Heart right ventricle (tissue), 16 donors: ENCODE data around the gene PAQR9. TPM values are rescaled to one million over a fixed set of nuclear protein-coding genes. Genes with fewer than 3 reads are reported as not detected.
"Not testable (repeated sequence)": the region's sequence is repeated elsewhere in the genome, so short reads cannot be mapped to it uniquely, and the experiment has no call there.

Experiments used
- ATAC-seq, 8 donors: fragments of 200-7000 bp; cut with Tn5 transposase; one replicate each; pipeline ENCODE4 v1.9.1; 2020; ENCODE audit warnings: mild to moderate bottlenecking in 8 of 8, moderate library complexity in 8 of 8, moderate number of reproducible peaks in 1 of 8
- DNase-seq, 2 donors: peaks; one replicate each; pipeline ENCODE4 v3.0.0-alpha.2; 2020
- H3K27ac ChIP-seq, 10 donors: fragments of 200-600 bp; sonication (generic) in 2 of 10; one replicate each; pipeline versions ENCODE4 v1.5.0 to v1.8.0; 2020 to 2022; ENCODE audit warnings: mild to moderate bottlenecking in 3 of 10
- H3K27me3 ChIP-seq, 7 donors: fragments of 200-600 bp; one replicate each; pipeline ENCODE4 v1.8.0; 2021 to 2022; ENCODE audit warnings: mild to moderate bottlenecking in 2 of 7
- H3K36me3 ChIP-seq, 9 donors: fragments of 200-600 bp; sonication (generic) in 1 of 9; one replicate each; pipeline versions ENCODE4 v1.5.0 to v1.8.0; 2020 to 2022; ENCODE audit warnings: mild to moderate bottlenecking in 2 of 9
- H3K4me1 ChIP-seq, 9 donors: fragments of 200-600 bp; sonication (generic) in 1 of 9; one replicate each; pipeline versions ENCODE4 v1.5.0 to v1.8.0; 2020 to 2022; ENCODE audit warnings: mild to moderate bottlenecking in 4 of 9
- H3K4me3 ChIP-seq, 10 donors: fragments of 200-600 bp; sonication (generic) in 2 of 10; one replicate each; pipeline versions ENCODE4 v1.5.0 to v1.8.0; 2020 to 2022; ENCODE audit warnings: mild to moderate bottlenecking in 7 of 10, moderate library complexity in 2 of 10
- H3K9me3 ChIP-seq, 11 donors: fragments of 200-600 bp in 10 of 11; sonication (generic) in 2 of 11; one replicate each; pipeline versions ENCODE4 v1.5.0 to v1.8.0; 2013 to 2022; ENCODE audit warnings: mild to moderate bottlenecking in 2 of 11, control low read depth in 1 of 11, moderate library complexity in 1 of 11
- CTCF ChIP-seq, 9 donors: fragments of 200-600 bp; sonication (generic) in 2 of 9; IDR thresholded peaks; one replicate each; pipeline versions ENCODE4 v1.5.0 to v1.8.0; 2021 to 2022; ENCODE audit warnings: antibody characterized with exemption in 9 of 9, mild to moderate bottlenecking in 5 of 9, moderate library complexity in 1 of 9
- WGBS, 2 donors: extraction: QIAGEN DNeasy Blood & Tissue Kit; methylation state at CpG; one replicate each; pipeline ENCODE4 v1.1.7; 2013; ENCODE audit warnings: inconsistent platforms in 1 of 2; 5-methylcytosine and 5-hydroxymethylcytosine counted together
- intact Hi-C, 10 donors: fragments of 100-400 bp; cut with DNase I; formaldehyde crosslinking; loops; one replicate each; pipeline versions ENCODE4 v1.11.1 to v1.14.2; 2022
- polyA plus RNA-seq, 2 donors: library from polyadenylated mRNA; stranded (reverse); fragments of 200-250 nt; gene quantifications; one replicate each; pipeline ENCODE4 v1.2.3, GENCODE V29; 2013
- total RNA-seq, 10 donors: library from RNA; stranded (reverse); fragmentation: NEBNext Ultra II Directional in 3 of 10; extraction: Animal tissue kit (Norgen Biotek cat#: 25700) in 3 of 10; gene quantifications; one replicate each; pipeline versions ENCODE4 v1.2.1 to v1.2.4, GENCODE V29; 2021 to 2023
- donor health status: Arrhythmogenic right ventricular cardiomyopathy.
- donor health status: ischemic (EF 13 %, LVEDD 7.1; RV severe dilation, severe dysfunction).
- donor health status: healthy with polysubstance abuse.
- donor health status: DM: no; HTN: yes; CAD: no.
- donor health status: DM: no; HTN: no; CAD: no.
- donor health status: ischemic (EF 25% LVEDD 6.9; RV normal size, moderate dysfunction).
- donor health status: ischemic (EF 25% LVEDD 5.7; RV mildly dilated, moderate dysfunction).
- donor health status: healthy.
- donor health status: DM: yes; HTN: yes; CAD: no.
- donor health status: Ischemic cardiomyopathy.
- donor health status: ischemic (EF 35%, LVEDD 5.7; RV mildly dilated, moderate dysfunction).
- donor health status: nonischemic (EF 11% LVEDD 7.7; RV severe dilation, severe dysfunction).
- donor health status: DM: yes; HTN: yes; CAD: no.
- donor health status: PGD.
- donor health status: ischemic (EF 29% LVEDD 5.4; RV normal size, mild dysfunction).
- donor health status: nonischemic (EF 23%, LVEDD 6.1; RV moderate dilation, normal function).

PAQR9 gene
- total and polyA plus RNA-seq, 12 donors, result 3.9 to 18.4 (median 14.7) TPM

GRCh38 chr3:142997330-142997729 lies 33.9 kb upstream of the PAQR9 start:
- Histone ChIP-seq H3K27ac (peak overlapping the region in 1 of 10 donors; percentile 12), H3K9me3 (no peaks in the 10 kb centered on the region), H3K27me3 (no peaks in the 10 kb centered on the region), H3K4me3 (no peak overlapping the region), H3K4me1 (peaks cover 0 to 31% (median 16%) of the 10 kb centered on the region in 9 donors), H3K36me3 (no peaks in the 10 kb centered on the region)
- TF ChIP-seq CTCF (IDR thresholded peaks at IDR 0.05), result no peak
- 18 to 28% methylated on average over 2 of the region's 2 CpGs for WGBS, 2 donors
- DNase-seq (no peak), ATAC-seq (no peak)
- intact Hi-C loops, result loop anchor here in 4 of 10 donors (5.0 to 10.0 kb wide), 5 partner anchors 170 to 415 kb away; partner anchors contain the start of genes PLS1 (in 1 of the 4) and TRPC1 (in 1 of the 4)

- Histone ChIP-seq H3K9me3 (no peaks in the 10 kb centered on the region), H3K36me3 (no peaks in the 10 kb centered on the region), H3K27me3 (no peaks in the 10 kb centered on the region), H3K4me1 (peaks cover 0 to 16% (median 0%) of the 10 kb centered on the region in 9 donors), H3K27ac (no peak overlapping the region), H3K4me3 (no peak overlapping the region)
- WGBS, 2 donors, result 16 to 21% methylated on average over 4 of the region's 4 CpGs
- ATAC-seq (peak in 4 of 8 donors; percentile 34 to 62 (median 52)), DNase-seq (peak; percentile 38 to 44)
- TF ChIP-seq CTCF (IDR thresholded peaks at IDR 0.05), result peak; percentile 48 to 79 (median 71)
- intact Hi-C loops, result loop anchor here (1.0 to 10.0 kb wide), 12 partner anchors 55 to 407 kb away; partner anchors contain the start of genes PLS1 (in 1 of the 10) and TRPC1 (in 1 of the 10)
Observed at GRCh38 chr3:142993958-142994442, 30.5 kb upstream of the PAQR9 start.

GRCh38 chr3:142992323-142992722 lies 28.8 kb upstream of the PAQR9 start:
- intact Hi-C loops, result loop anchor here in 8 of 10 donors (2.0 to 10.0 kb wide), 9 partner anchors 54 to 405 kb away; partner anchors contain the start of genes PLS1 (in 1 of the 8) and TRPC1 (in 1 of the 8)
- no peaks in the 10 kb centered on the region for H3K27me3 ChIP-seq
- no peak for ATAC-seq
- H3K4me1 ChIP-seq, result peaks cover 0 to 24% (median 0%) of the 10 kb centered on the region in 9 donors
- no peak for TF ChIP-seq CTCF (IDR thresholded peaks at IDR 0.05)
- no peaks in the 10 kb centered on the region for H3K9me3 ChIP-seq
- no peak for DNase-seq
- no peak overlapping the region for H3K27ac ChIP-seq
- no peaks in the 10 kb centered on the region for H3K36me3 ChIP-seq
- WGBS, 2 donors, result 86% methylated on average over 7 of the region's 7 CpGs
- H3K4me3 ChIP-seq, result no peak overlapping the region

GRCh38 chr3:142990721-142991120 lies 27.2 kb upstream of the PAQR9 start:
- ATAC-seq (no peak), DNase-seq (no peak)
- no peaks in the 10 kb centered on the region for H3K36me3 ChIP-seq
- no peak overlapping the region for H3K27ac ChIP-seq
- no peak overlapping the region for H3K4me3 ChIP-seq
- no peak for TF ChIP-seq CTCF (IDR thresholded peaks at IDR 0.05)
- intact Hi-C loops, result loop anchor here in 7 of 10 donors (5.0 to 10.0 kb wide), 7 partner anchors 58 to 403 kb away; partner anchors contain the start of genes PLS1 (in 1 of the 7) and TRPC1 (in 1 of the 7)
- H3K27me3 ChIP-seq, result no peaks in the 10 kb centered on the region
- H3K4me1 ChIP-seq, result peaks cover 0 to 26% (median 0%) of the 10 kb centered on the region in 9 donors
- 71 to 79% methylated on average over 5 of the region's 5 CpGs for WGBS, 2 donors
- H3K9me3 ChIP-seq, result no peaks in the 10 kb centered on the region

GRCh38 chr3:142988826-142989225 lies 25.4 kb upstream of the PAQR9 start:
- WGBS, 2 donors, result 100% methylated on average over 2 of the region's 3 CpGs; no CpG with 5 or more reads in 1 of the 2 donors
- intact Hi-C loops, result loop anchor here in 3 of 10 donors (5.0 to 10.0 kb wide), 3 partner anchors 62 to 392 kb away; partner anchors contain the start of gene PLS1 (in 1 of the 3)

GRCh38 chr3:142988221-142988620 lies 24.7 kb upstream of the PAQR9 start:
- not testable (repeated sequence) for H3K4me3 ChIP-seq
- WGBS, 2 donors, result 82 to 83% methylated on average over 2 of the region's 2 CpGs

More at GRCh38 chr3:142988826-142989225, 25.4 kb upstream of the PAQR9 start:
- not testable (repeated sequence) for H3K27ac ChIP-seq, H3K27me3 ChIP-seq, DNase-seq, H3K9me3 ChIP-seq, ATAC-seq, H3K36me3 ChIP-seq, H3K4me3 ChIP-seq
- peaks cover 0 to 20% (median 0%) of the 10 kb centered on the region in 9 donors for H3K4me1 ChIP-seq

More at GRCh38 chr3:142988221-142988620, 24.7 kb upstream of the PAQR9 start:
- not testable (repeated sequence) for H3K27me3 ChIP-seq, H3K36me3 ChIP-seq, DNase-seq, H3K9me3 ChIP-seq
- Histone ChIP-seq H3K4me1 (peaks cover 0 to 15% (median 0%) of the 10 kb centered on the region in 9 donors), H3K27ac (peak overlapping the region in 7 of 10 donors; percentile 22 to 68 (median 64))
- peak in 4 of 8 donors; percentile 7 to 39 (median 16) for ATAC-seq
- intact Hi-C loops, result loop anchor here in 3 of 10 donors (5.0 to 10.0 kb wide), 3 partner anchors 61 to 391 kb away; partner anchors contain the start of gene PLS1 (in 1 of the 3)
